GM19099 (cell line): ENCODE results near the gene ABLIM3.

ENCODE experiments used
- POLR2A ChIP-seq: IDR thresholded peaks from 3 replicates; pipeline ENCODE4 v1.6.1; 2011; ENCODE audit warnings: low read depth; ENCODE audit not compliant: insufficient read length; ENCODE audit errors: extremely low read depth

The ABLIM3 gene

GRCh38 chr5:149166128-149166527, 24.8 kb downstream of the ABLIM3 start:
- no peak for TF ChIP-seq POLR2A

GRCh38 chr5:149166591-149167100, 25.4 kb downstream of the ABLIM3 start:
- no peak for TF ChIP-seq POLR2A

GRCh38 chr5:149168276-149168906, 27.1 kb downstream of the ABLIM3 start:
- no peak for TF ChIP-seq POLR2A

GRCh38 chr5:149170299-149170698, 29.0 kb downstream of the ABLIM3 start:
- TF ChIP-seq POLR2A, result no peak

- no peak for TF ChIP-seq POLR2A
Observed at GRCh38 chr5:149172261-149172660, 31.0 kb downstream of the ABLIM3 start.

GRCh38 chr5:149172709-149173505, 31.6 kb downstream of the ABLIM3 start:
- no peak for TF ChIP-seq POLR2A

- no peak for TF ChIP-seq POLR2A
Observed at GRCh38 chr5:149174847-149175234, 33.5 kb downstream of the ABLIM3 start.

GRCh38 chr5:149175346-149176105, 34.2 kb downstream of the ABLIM3 start:
- TF ChIP-seq POLR2A, result no peak

GRCh38 chr5:149177339-149177843, 36.1 kb downstream of the ABLIM3 start:
- TF ChIP-seq POLR2A, result no peak

GRCh38 chr5:149177911-149178565, 36.7 kb downstream of the ABLIM3 start:
- TF ChIP-seq POLR2A, result no peak

GRCh38 chr5:149181732-149182131, 40.4 kb downstream of the ABLIM3 start:
- no peak for TF ChIP-seq POLR2A

- no peak for TF ChIP-seq POLR2A
Observed at GRCh38 chr5:149182241-149182640, 40.9 kb downstream of the ABLIM3 start.

- TF ChIP-seq POLR2A, result no peak
Observed at GRCh38 chr5:149185067-149185466, 43.8 kb downstream of the ABLIM3 start.

GRCh38 chr5:149186506-149186905, 45.2 kb downstream of the ABLIM3 start:
- TF ChIP-seq POLR2A, result no peak

- no peak for TF ChIP-seq POLR2A
Observed at GRCh38 chr5:149188383-149188782, 47.1 kb downstream of the ABLIM3 start.
